Fibroblast of lung (primary cell): Measurements from ENCODE around the gene PRSS21. TPM values are rescaled to one million over a fixed set of nuclear protein-coding genes. Genes with fewer than 3 reads are reported as not detected.

Experiments
- DNase-seq, 2 donors: peaks; one replicate each; pipeline versions ENCODE4 v3.0.0 to v3.0.0-alpha.2; 2010; ENCODE audit warnings: low read depth in 2 of 2
- H2AFZ ChIP-seq: 2 replicates; pipeline ENCODE4 v1.5.1; 2012; ENCODE audit warnings: low read length, control low read depth, inconsistent platforms
- H3K27ac ChIP-seq: 2 replicates; pipeline ENCODE4 v1.5.1; 2011; ENCODE audit warnings: low read length, control low read depth; ENCODE audit not compliant: insufficient read depth
- H3K27me3 ChIP-seq: 2 replicates; pipeline ENCODE4 v1.5.1; 2011; ENCODE audit warnings: mild to moderate bottlenecking, low read length; ENCODE audit not compliant: control insufficient read depth, insufficient read depth
- H3K36me3 ChIP-seq: 2 replicates; pipeline ENCODE4 v1.5.1; 2011; ENCODE audit warnings: low read length; ENCODE audit not compliant: control insufficient read depth, insufficient read depth
- H3K4me1 ChIP-seq: 2 replicates; pipeline ENCODE4 v1.5.1; 2011; ENCODE audit warnings: low read length; ENCODE audit not compliant: control insufficient read depth, insufficient read depth; ENCODE audit errors: extremely low read depth
- H3K4me2 ChIP-seq: 2 replicates; pipeline ENCODE4 v1.5.1; 2011; ENCODE audit warnings: low read length, control low read depth; ENCODE audit not compliant: insufficient read depth; ENCODE audit errors: extremely low read depth
- H3K4me3 ChIP-seq, 4 experiments: fragments of 200-600 bp in 1 of 4; sonication (generic) in 1 of 4; replicated peaks in 1 of 4; 2 replicates each; pipeline ENCODE4 v1.5.1; 2011 to 2016; ENCODE audit warnings: low read length in 4 of 4, low read depth in 3 of 4, mild to moderate bottlenecking in 3 of 4, control low read depth in 2 of 4, inconsistent platforms in 1 of 4, mixed read lengths in 1 of 4; ENCODE audit not compliant: insufficient read depth in 1 of 4; ENCODE audit errors: control extremely low read depth in 1 of 4
- H3K79me2 ChIP-seq: 2 replicates; pipeline ENCODE4 v1.5.1; 2012; ENCODE audit warnings: mild to moderate bottlenecking, low read length, inconsistent platforms; ENCODE audit not compliant: control insufficient read depth, insufficient read depth
- H3K9ac ChIP-seq: 2 replicates; pipeline ENCODE4 v1.5.1; 2011; ENCODE audit warnings: mild to moderate bottlenecking, low read length, control low read depth; ENCODE audit not compliant: insufficient read depth
- H3K9me3 ChIP-seq: 2 replicates; pipeline ENCODE4 v1.5.1; 2012; ENCODE audit warnings: low read depth, low read length; ENCODE audit not compliant: control insufficient read depth, insufficient read depth
- H4K20me1 ChIP-seq: 2 replicates; pipeline ENCODE4 v1.5.1; 2011; ENCODE audit warnings: low read length; ENCODE audit not compliant: control insufficient read depth, insufficient read depth; ENCODE audit errors: extremely low read depth
- CTCF ChIP-seq, 2 donors: IDR thresholded peaks in 1 of 2; conservative IDR thresholded peaks in 1 of 2; 1 replicate in 1 of 2; 2 replicates in 1 of 2; pipeline ENCODE4 v1.5.1; 2011 to 2012; ENCODE audit warnings: low read length in 2 of 2, control low read depth in 1 of 2, inconsistent platforms in 1 of 2, low read depth in 1 of 2, mild to moderate bottlenecking in 1 of 2
- EZH2 ChIP-seq: IDR thresholded peaks from 2 replicates; pipeline ENCODE4 v1.5.1; 2012; ENCODE audit warnings: low read length, control low read depth, mild to moderate bottlenecking; ENCODE audit errors: missing control alignments
- polyA plus RNA-seq, 2 donors: library from polyadenylated mRNA; depleted of rRNA in 1 of 2; stranded (reverse) in 1 of 2; unstranded in 1 of 2; fragments of >200 nt; gene quantifications; 2 replicates each; pipeline ENCODE4 v1.2.1, GENCODE V29; 2011 to 2012; ENCODE audit warnings: missing spikeins in 1 of 2
- total RNA-seq: library from RNA; depleted of rRNA; stranded (reverse); fragments of >200 nt; gene quantifications from 2 replicates; pipeline ENCODE4 v1.2.1, GENCODE V29; 2014

PRSS21 gene
- total and polyA plus RNA-seq, 2 donors (not counting 1 experiment from before 2014, with no cell fraction given): 0.17 to 0.22 TPM

DNA sequence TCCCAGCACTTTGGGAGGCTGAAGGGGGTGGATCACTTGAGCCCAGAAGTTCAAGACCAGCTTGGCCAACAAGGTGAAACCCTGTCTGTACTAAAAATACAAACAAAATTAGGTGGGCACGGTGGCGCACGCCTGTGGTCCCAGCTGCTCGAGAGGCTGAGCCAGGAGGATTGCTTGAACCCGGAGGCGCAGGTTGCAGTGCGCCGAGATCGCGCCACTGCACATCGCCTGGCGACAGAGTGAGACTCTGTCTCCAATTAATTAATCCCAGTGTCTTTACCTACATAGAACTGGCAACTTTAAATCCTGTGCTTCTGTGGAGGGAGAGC, 38.4 kb upstream of the PRSS21 start:
- Histone ChIP-seq H4K20me1 (no peaks in the 10 kb centered on the region), H2AFZ (no peak overlapping the region), H3K27ac (no peak overlapping the region), H3K36me3 (no peaks in the 10 kb centered on the region), H3K4me1 (peaks cover 7% of the 10 kb centered on the region), H3K4me2 (peak overlapping the region; percentile 99), H3K79me2 (peaks cover 39% of the 10 kb centered on the region), H3K4me3 (peak overlapping the region in 3 of 4 experiments; percentile 82 to 96 (median 89)), H3K9me3 (no peaks in the 10 kb centered on the region), H3K27me3 (no peaks in the 10 kb centered on the region), H3K9ac (no peak overlapping the region)
- no peak for DNase-seq
- TF ChIP-seq EZH2 (no peak), CTCF (conservative IDR thresholded peaks at IDR 0.05 in 1 of 2, IDR thresholded peaks at IDR 0.05 in 1 of 2; ENCODE audit: low read depth in 1 of 2, low read length in 2 of 2) (no peak)

DNA sequence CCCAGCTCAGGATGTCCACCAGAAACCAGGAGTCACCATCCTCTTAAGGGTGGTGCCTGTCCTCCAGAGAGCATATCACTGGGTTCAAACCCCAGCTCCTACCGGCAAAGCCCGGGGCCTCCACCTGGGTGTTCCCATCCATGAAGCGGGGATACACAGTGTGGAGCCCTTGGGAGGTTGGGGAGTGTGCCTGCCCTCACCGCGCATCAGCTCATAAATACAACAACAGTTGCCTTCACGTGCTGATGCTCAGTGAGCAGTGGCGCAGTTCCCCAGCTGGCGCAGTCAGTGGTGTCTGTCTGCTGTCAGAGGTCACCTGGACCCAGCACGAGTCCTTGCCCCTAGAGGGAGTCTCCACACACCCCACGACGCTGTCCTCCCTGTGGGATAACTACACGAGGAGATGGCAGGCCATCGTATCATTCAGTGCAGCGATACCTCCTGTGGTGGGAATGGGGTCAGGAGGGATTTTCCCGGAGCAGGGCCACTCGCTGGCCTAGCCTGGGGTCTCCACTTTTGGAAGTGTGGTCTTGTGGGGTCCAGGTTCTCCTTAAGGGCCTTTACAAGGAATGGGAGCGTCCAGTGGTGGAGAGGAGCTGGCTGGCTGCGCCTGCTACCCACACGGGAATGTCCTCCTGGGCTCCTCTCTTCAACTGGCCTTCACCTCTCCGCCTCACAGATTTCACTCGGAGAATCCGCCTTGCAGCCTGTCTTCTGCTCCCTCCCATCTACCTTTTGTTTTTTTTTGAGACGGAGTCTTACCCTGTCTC, 37.7 kb upstream of the PRSS21 start:
- H3K79me2 ChIP-seq: peaks cover 34% of the 10 kb centered on the region
- H3K4me2 ChIP-seq: no peak overlapping the region
- no peak overlapping the region for H3K9ac ChIP-seq
- peaks cover 7% of the 10 kb centered on the region for H3K4me1 ChIP-seq
- no peaks in the 10 kb centered on the region for H3K9me3 ChIP-seq
- no peak for DNase-seq
- peaks cover 2% of the 10 kb centered on the region for H3K27me3 ChIP-seq
- H3K4me3 ChIP-seq: no peak overlapping the region
- TF ChIP-seq CTCF (conservative IDR thresholded peaks at IDR 0.05 in 1 of 2, IDR thresholded peaks at IDR 0.05 in 1 of 2; ENCODE audit: low read depth in 1 of 2, low read length in 2 of 2): no peak
- no peak for TF ChIP-seq EZH2
- no peaks in the 10 kb centered on the region for H3K36me3 ChIP-seq
- H2AFZ ChIP-seq: no peak overlapping the region
- H4K20me1 ChIP-seq: no peaks in the 10 kb centered on the region
- no peak overlapping the region for H3K27ac ChIP-seq

DNA sequence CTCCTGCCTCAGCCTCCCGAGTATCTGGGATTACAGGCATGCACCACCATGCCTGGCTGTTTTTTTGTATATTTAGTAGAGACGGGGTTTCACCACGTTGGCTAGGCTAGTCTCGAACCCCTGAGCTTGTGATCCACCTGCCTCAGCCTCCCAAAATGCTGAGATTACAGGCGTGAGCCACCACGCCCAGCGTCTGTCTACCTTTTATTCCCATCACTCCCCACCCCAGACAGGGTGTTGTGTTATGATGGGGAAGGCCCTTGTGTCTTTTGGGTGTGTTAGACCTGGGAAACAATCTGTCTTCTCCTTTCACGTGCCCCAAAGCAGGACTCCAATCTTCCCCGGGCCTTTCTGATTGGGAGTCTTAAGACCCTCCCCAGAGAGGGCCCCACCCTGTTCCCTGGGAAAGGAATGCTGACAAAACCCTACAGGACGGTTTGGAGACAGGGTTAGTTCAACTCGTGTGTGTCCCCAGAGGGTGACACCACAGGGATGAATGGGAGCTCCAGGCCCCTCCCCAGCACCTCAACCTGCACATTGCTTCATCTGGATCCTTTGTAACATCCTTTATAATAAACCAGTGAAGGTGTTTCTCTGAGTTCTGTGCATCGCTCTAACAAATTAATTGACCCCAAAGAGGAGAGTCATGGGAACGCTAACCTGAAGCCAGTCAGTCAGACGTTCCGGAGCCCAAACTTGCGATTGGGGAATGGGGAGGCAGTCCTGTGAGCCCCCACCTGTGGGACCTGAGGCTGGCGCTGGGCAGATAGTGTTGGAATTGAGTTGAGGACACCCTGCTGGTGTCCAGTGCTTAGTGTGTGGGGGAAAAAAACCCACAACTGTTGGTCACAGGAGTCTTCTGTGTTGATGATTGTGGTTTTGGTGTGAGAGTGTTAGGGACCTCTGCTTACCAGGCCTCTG, 36.8 kb upstream of the PRSS21 start:
- Histone ChIP-seq H3K4me1 (peaks cover 7% of the 10 kb centered on the region), H3K4me3 (no peak overlapping the region), H3K9ac (no peak overlapping the region), H3K79me2 (peaks cover 30% of the 10 kb centered on the region), H3K9me3 (no peaks in the 10 kb centered on the region), H3K4me2 (no peak overlapping the region), H3K27ac (no peak overlapping the region), H3K27me3 (peaks cover 7% of the 10 kb centered on the region), H4K20me1 (no peaks in the 10 kb centered on the region), H3K36me3 (no peaks in the 10 kb centered on the region), H2AFZ (no peak overlapping the region)
- DNase-seq: no peak
- TF ChIP-seq CTCF (conservative IDR thresholded peaks at IDR 0.05 in 1 of 2, IDR thresholded peaks at IDR 0.05 in 1 of 2; ENCODE audit: low read depth in 1 of 2, low read length in 2 of 2): no peak
- TF ChIP-seq EZH2: no peak
